ENCODE measurements around the gene COL8A2.

Gene COL8A2

GRCh38 chr1:36083635-36084496 is 41.2 kb downstream of the COL8A2 start, which contains the start of gene TEKT2:
Gene TEKT2, plus strand, starts transcription at chr1:36084094. Its CDS starts 828 bp downstream, at chr1:36084922.
- no peak for TF ChIP-seq CTCF (IDR thresholded peaks at IDR 0.05; ENCODE audit: control insufficient read depth, insufficient read depth, low read depth, low read length, missing control alignments)
- H3K4me3 ChIP-seq (ENCODE audit: control insufficient read depth, low read depth, low read length), result peak within 1 kb of the TSS; percentile 58
- no peak for DNase-seq (ENCODE audit: low read depth)

GRCh38 chr1:36083219-36083618 is 41.8 kb downstream of the COL8A2 start:
- no peak for TF ChIP-seq CTCF (IDR thresholded peaks at IDR 0.05; ENCODE audit: control insufficient read depth, insufficient read depth, low read depth, low read length, missing control alignments)
- no peak for DNase-seq (ENCODE audit: low read depth)
- H3K4me3 ChIP-seq (ENCODE audit: control insufficient read depth, low read depth, low read length), result no peak overlapping the region

- H3K4me3 ChIP-seq (ENCODE audit: control insufficient read depth, low read depth, low read length), result no peak overlapping the region
- DNase-seq (ENCODE audit: low read depth), result no peak
- no peak for TF ChIP-seq CTCF (IDR thresholded peaks at IDR 0.05; ENCODE audit: control insufficient read depth, insufficient read depth, low read depth, low read length, missing control alignments)
These were observed 43.0 kb downstream of the COL8A2 start for GRCh38 chr1:36081926-36082485.

- TF ChIP-seq CTCF (IDR thresholded peaks at IDR 0.05; ENCODE audit: control insufficient read depth, insufficient read depth, low read depth, low read length, missing control alignments), result no peak
- H3K4me3 ChIP-seq (ENCODE audit: control insufficient read depth, low read depth, low read length), result no peak overlapping the region
- no peak for DNase-seq (ENCODE audit: low read depth)
These were observed 44.2 kb downstream of the COL8A2 start for GRCh38 chr1:36080801-36081200.

- H3K4me3 ChIP-seq (ENCODE audit: control insufficient read depth, low read depth, low read length), result no peak overlapping the region
- no peak for DNase-seq (ENCODE audit: low read depth)
- no peak for TF ChIP-seq CTCF (IDR thresholded peaks at IDR 0.05; ENCODE audit: control insufficient read depth, insufficient read depth, low read depth, low read length, missing control alignments)
These were observed 44.8 kb downstream of the COL8A2 start for GRCh38 chr1:36080236-36080635.

- no peak for TF ChIP-seq CTCF (IDR thresholded peaks at IDR 0.05; ENCODE audit: control insufficient read depth, insufficient read depth, low read depth, low read length, missing control alignments)
- DNase-seq (ENCODE audit: low read depth), result no peak
- H3K4me3 ChIP-seq (ENCODE audit: control insufficient read depth, low read depth, low read length), result no peak overlapping the region
These were observed 47.9 kb downstream of the COL8A2 start for GRCh38 chr1:36076979-36077573.

Data from AG09309 (cell line).